ENCODE results near the gene FUBP1.

- TF ChIP-seq EZH2phosphoT487 (IDR thresholded peaks at IDR 0.05; ENCODE audit: borderline replicate concordance): no peak
- TF ChIP-seq ZBTB33 (IDR thresholded peaks at IDR 0.05; ENCODE audit: extremely low read depth, insufficient replicate concordance, low read length): no peak
- no peak for TF ChIP-seq SP1 (IDR thresholded peaks at IDR 0.05; ENCODE audit: low read depth)
- TF ChIP-seq EZH2 (IDR thresholded peaks at IDR 0.05): no peak
- no peak for TF ChIP-seq CTCF (IDR thresholded peaks at IDR 0.05 in 2 of 3, conservative IDR thresholded peaks at IDR 0.05 in 1 of 3; ENCODE audit: borderline replicate concordance in 1 of 3, insufficient read depth in 1 of 3, low read depth in 2 of 3, low read length in 2 of 3)
- TF ChIP-seq CEBPB (IDR thresholded peaks at IDR 0.05; ENCODE audit: low read depth): no peak
- TF ChIP-seq POLR2A (IDR thresholded peaks at IDR 0.05; ENCODE audit: borderline replicate concordance, extremely low read depth, insufficient read depth, insufficient read length): no peak
These were observed 72.2 kb downstream of the FUBP1 start for GRCh38 chr1:77906624-77907023.
